ENCODE measurements around the gene VPS13D.

VPS13D gene

DNA sequence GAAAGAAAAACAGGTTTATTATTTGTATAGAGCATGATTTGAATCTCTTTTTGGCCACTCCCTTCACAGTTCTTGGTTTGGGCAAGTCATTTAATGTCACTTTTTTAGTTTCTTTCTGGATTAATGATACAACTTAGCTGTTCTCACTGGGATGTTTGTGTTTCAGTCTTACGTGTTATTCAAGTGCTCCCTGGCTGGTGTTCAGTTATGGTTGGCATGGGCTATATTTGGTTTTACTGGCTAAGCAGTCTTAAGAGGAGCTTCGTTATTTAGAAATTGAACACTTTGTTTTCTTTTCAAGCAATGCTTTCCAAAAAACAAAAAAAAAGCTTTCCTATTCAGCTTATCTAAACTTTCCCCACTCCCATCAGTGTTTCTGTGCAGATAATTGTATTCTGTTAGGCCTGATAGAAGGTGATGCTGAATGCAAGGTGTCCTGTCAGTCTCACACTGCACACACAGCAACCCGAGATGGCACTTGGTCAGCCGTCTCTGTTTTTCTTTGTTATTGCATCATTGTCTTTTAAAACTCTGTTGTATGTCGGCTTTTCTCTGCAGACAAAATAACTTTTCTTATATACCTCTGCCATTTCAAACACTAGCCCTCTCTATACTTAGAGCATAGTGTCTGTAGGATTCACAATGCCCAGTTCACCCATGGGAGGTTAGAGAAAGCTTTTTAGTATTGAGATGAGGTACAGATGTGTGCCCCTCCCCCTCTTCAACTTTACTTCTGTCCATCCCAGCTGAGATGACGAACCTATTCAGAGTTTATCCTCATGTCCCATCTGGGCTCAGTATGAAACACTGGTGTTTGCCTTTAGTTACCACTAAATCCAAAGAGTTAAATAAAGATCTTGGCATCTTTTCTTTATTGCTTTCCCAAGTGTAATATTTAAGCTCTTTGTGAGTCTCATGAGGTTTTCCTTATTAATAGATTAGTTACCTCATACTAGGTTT is 80.2 kb downstream of the VPS13D start:
- H3K27me3 ChIP-seq (ENCODE audit: control insufficient read depth in 1 of 2, insufficient read depth in 1 of 2, low read length in 2 of 2) = no peaks in the 10 kb centered on the region
- no peak overlapping the region for H2BK12ac ChIP-seq (ENCODE audit: low read length in 2 of 2)
- no peak overlapping the region for H3K23ac ChIP-seq (ENCODE audit: low read length in 2 of 2)
- H2BK15ac ChIP-seq (ENCODE audit: low read depth, poor library complexity, severe bottlenecking) = no peak overlapping the region
- no peak overlapping the region for H3K4ac ChIP-seq (ENCODE audit: low read depth in 1 of 2, low read length in 2 of 2)
- 96% methylated on average over 4 of the region's 6 CpGs for WGBS
- DNase-seq = no peak
- no peak overlapping the region for H2BK5ac ChIP-seq (ENCODE audit: low read depth, low read length, poor library complexity, severe bottlenecking)
- H3K4me2 ChIP-seq (ENCODE audit: low read length, poor library complexity, severe bottlenecking) = no peak overlapping the region
- H3K9me3 ChIP-seq (ENCODE audit: control insufficient read depth, low read length) = no peaks in the 10 kb centered on the region
- H3K79me1 ChIP-seq (replicated peaks; ENCODE audit: low read length, poor library complexity, severe bottlenecking) = peaks cover 6% of the 10 kb centered on the region
- peaks cover 37 to 84% of the 10 kb centered on the region in 2 experiments for H3K36me3 ChIP-seq (ENCODE audit: control insufficient read depth in 1 of 2, insufficient read depth in 2 of 2, low read depth in 1 of 2, low read length in 2 of 2)
- no peak overlapping the region for H3K18ac ChIP-seq (ENCODE audit: low read depth in 1 of 2, low read length in 2 of 2)
- H3K9ac ChIP-seq (ENCODE audit: low read length) = peak overlapping the region; percentile 19
- no peak overlapping the region for H3K27ac ChIP-seq (ENCODE audit: low read length, poor library complexity, severe bottlenecking)
- no peak overlapping the region for H3K4me3 ChIP-seq (ENCODE audit: insufficient read depth in 1 of 2, low read depth in 1 of 2, low read length in 2 of 2)
- peaks cover 2% of the 10 kb centered on the region for H3K4me1 ChIP-seq (ENCODE audit: control insufficient read depth, insufficient read depth, low read depth, low read length)
- H2BK120ac ChIP-seq (ENCODE audit: low read depth, low read length) = no peak overlapping the region
- H3K14ac ChIP-seq (ENCODE audit: low read length in 2 of 2) = no peak overlapping the region
- H2AK5ac ChIP-seq (ENCODE audit: low read length, severe bottlenecking) = no peak overlapping the region
- H4K91ac ChIP-seq (ENCODE audit: low read length) = no peak overlapping the region
- no peak overlapping the region for H2AFZ ChIP-seq (ENCODE audit: low read depth, low read length)
- no peak overlapping the region for H4K8ac ChIP-seq (ENCODE audit: low read length)

GRCh38 chr1:12314333-12314903 is 84.6 kb downstream of the VPS13D start:
- no peak overlapping the region for H2AFZ ChIP-seq (ENCODE audit: low read depth, low read length)
- no peak overlapping the region for H4K91ac ChIP-seq (ENCODE audit: low read length)
- H3K23ac ChIP-seq (ENCODE audit: low read length in 2 of 2) = no peak overlapping the region
- no peak overlapping the region for H3K14ac ChIP-seq (ENCODE audit: low read length in 2 of 2)
- H3K4ac ChIP-seq (ENCODE audit: low read depth in 1 of 2, low read length in 2 of 2) = no peak overlapping the region
- no CpG with 5 or more reads among the region's 1 CpG for WGBS
- no peak overlapping the region for H3K4me3 ChIP-seq (ENCODE audit: insufficient read depth in 1 of 2, low read depth in 1 of 2, low read length in 2 of 2)
- no peaks in the 10 kb centered on the region for H3K27me3 ChIP-seq (ENCODE audit: control insufficient read depth in 1 of 2, insufficient read depth in 1 of 2, low read length in 2 of 2)
- peak overlapping the region; percentile 39 for H3K9ac ChIP-seq (ENCODE audit: low read length)
- peak; percentile 20 for DNase-seq
- no peak overlapping the region for H3K27ac ChIP-seq (ENCODE audit: low read length, poor library complexity, severe bottlenecking)
- H2BK15ac ChIP-seq (ENCODE audit: low read depth, poor library complexity, severe bottlenecking) = no peak overlapping the region
- peaks cover 6% of the 10 kb centered on the region for H3K79me1 ChIP-seq (replicated peaks; ENCODE audit: low read length, poor library complexity, severe bottlenecking)
- no peak overlapping the region for H2BK5ac ChIP-seq (ENCODE audit: low read depth, low read length, poor library complexity, severe bottlenecking)
- H3K18ac ChIP-seq (ENCODE audit: low read depth in 1 of 2, low read length in 2 of 2) = no peak overlapping the region
- no peak overlapping the region for H2AK5ac ChIP-seq (ENCODE audit: low read length, severe bottlenecking)
- H3K9me3 ChIP-seq (ENCODE audit: control insufficient read depth, low read length) = no peaks in the 10 kb centered on the region
- H3K4me1 ChIP-seq (ENCODE audit: control insufficient read depth, insufficient read depth, low read depth, low read length) = no peaks in the 10 kb centered on the region
- H2BK12ac ChIP-seq (ENCODE audit: low read length in 2 of 2) = no peak overlapping the region
- peaks cover 26 to 79% of the 10 kb centered on the region in 2 experiments for H3K36me3 ChIP-seq (ENCODE audit: control insufficient read depth in 1 of 2, insufficient read depth in 2 of 2, low read depth in 1 of 2, low read length in 2 of 2)
- no peak overlapping the region for H4K8ac ChIP-seq (ENCODE audit: low read length)
- no peak overlapping the region for H3K4me2 ChIP-seq (ENCODE audit: low read length, poor library complexity, severe bottlenecking)
- no peak overlapping the region for H2BK120ac ChIP-seq (ENCODE audit: low read depth, low read length)

GRCh38 chr1:12315146-12315545 is 85.3 kb downstream of the VPS13D start:
- Histone ChIP-seq H3K9me3 (ENCODE audit: control insufficient read depth, low read length) (no peaks in the 10 kb centered on the region), H3K4ac (ENCODE audit: low read depth in 1 of 2, low read length in 2 of 2) (no peak overlapping the region), H3K4me1 (ENCODE audit: control insufficient read depth, insufficient read depth, low read depth, low read length) (no peaks in the 10 kb centered on the region), H3K36me3 (ENCODE audit: control insufficient read depth in 1 of 2, insufficient read depth in 2 of 2, low read depth in 1 of 2, low read length in 2 of 2) (peaks cover 30 to 79% of the 10 kb centered on the region in 2 experiments), H2BK5ac (ENCODE audit: low read depth, low read length, poor library complexity, severe bottlenecking) (no peak overlapping the region), H3K27me3 (ENCODE audit: control insufficient read depth in 1 of 2, insufficient read depth in 1 of 2, low read length in 2 of 2) (no peaks in the 10 kb centered on the region), H2BK15ac (ENCODE audit: low read depth, poor library complexity, severe bottlenecking) (no peak overlapping the region), H3K27ac (ENCODE audit: low read length, poor library complexity, severe bottlenecking) (no peak overlapping the region), H2BK120ac (ENCODE audit: low read depth, low read length) (no peak overlapping the region), H4K8ac (ENCODE audit: low read length) (no peak overlapping the region), H3K23ac (ENCODE audit: low read length in 2 of 2) (peak overlapping the region in 1 of 2 experiments; percentile 65), H3K18ac (ENCODE audit: low read depth in 1 of 2, low read length in 2 of 2) (no peak overlapping the region), H2AFZ (ENCODE audit: low read depth, low read length) (no peak overlapping the region), H3K79me1 (replicated peaks; ENCODE audit: low read length, poor library complexity, severe bottlenecking) (peaks cover 6% of the 10 kb centered on the region), H2AK5ac (ENCODE audit: low read length, severe bottlenecking) (no peak overlapping the region), H3K14ac (ENCODE audit: low read length in 2 of 2) (no peak overlapping the region), H4K91ac (ENCODE audit: low read length) (no peak overlapping the region), H3K4me2 (ENCODE audit: low read length, poor library complexity, severe bottlenecking) (no peak overlapping the region), H2BK12ac (ENCODE audit: low read length in 2 of 2) (no peak overlapping the region), H3K4me3 (ENCODE audit: insufficient read depth in 1 of 2, low read depth in 1 of 2, low read length in 2 of 2) (no peak overlapping the region), H3K9ac (ENCODE audit: low read length) (peak overlapping the region; percentile 39)
- DNase-seq = no peak
- 90% methylated on average over 2 of the region's 2 CpGs for WGBS

GRCh38 chr1:12316331-12316730 is 86.5 kb downstream of the VPS13D start:
- Histone ChIP-seq H2BK12ac (ENCODE audit: low read length in 2 of 2) (no peak overlapping the region), H3K27me3 (ENCODE audit: control insufficient read depth in 1 of 2, insufficient read depth in 1 of 2, low read length in 2 of 2) (no peaks in the 10 kb centered on the region), H2BK120ac (ENCODE audit: low read depth, low read length) (no peak overlapping the region), H3K14ac (ENCODE audit: low read length in 2 of 2) (no peak overlapping the region), H3K4me3 (ENCODE audit: insufficient read depth in 1 of 2, low read depth in 1 of 2, low read length in 2 of 2) (no peak overlapping the region), H3K4me1 (ENCODE audit: control insufficient read depth, insufficient read depth, low read depth, low read length) (no peaks in the 10 kb centered on the region), H2AFZ (ENCODE audit: low read depth, low read length) (no peak overlapping the region), H3K27ac (ENCODE audit: low read length, poor library complexity, severe bottlenecking) (no peak overlapping the region), H2BK5ac (ENCODE audit: low read depth, low read length, poor library complexity, severe bottlenecking) (no peak overlapping the region), H3K9ac (ENCODE audit: low read length) (peak overlapping the region; percentile 59), H3K9me3 (ENCODE audit: control insufficient read depth, low read length) (no peaks in the 10 kb centered on the region), H3K36me3 (ENCODE audit: control insufficient read depth in 1 of 2, insufficient read depth in 2 of 2, low read depth in 1 of 2, low read length in 2 of 2) (peaks cover 26 to 82% of the 10 kb centered on the region in 2 experiments), H3K79me1 (replicated peaks; ENCODE audit: low read length, poor library complexity, severe bottlenecking) (peaks cover 9% of the 10 kb centered on the region), H3K23ac (ENCODE audit: low read length in 2 of 2) (no peak overlapping the region), H4K91ac (ENCODE audit: low read length) (no peak overlapping the region), H3K4ac (ENCODE audit: low read depth in 1 of 2, low read length in 2 of 2) (no peak overlapping the region), H4K8ac (ENCODE audit: low read length) (no peak overlapping the region), H3K18ac (ENCODE audit: low read depth in 1 of 2, low read length in 2 of 2) (no peak overlapping the region), H3K4me2 (ENCODE audit: low read length, poor library complexity, severe bottlenecking) (no peak overlapping the region), H2AK5ac (ENCODE audit: low read length, severe bottlenecking) (no peak overlapping the region), H2BK15ac (ENCODE audit: low read depth, poor library complexity, severe bottlenecking) (no peak overlapping the region)
- WGBS = 85% methylated on average over 2 of the region's 2 CpGs
- no peak for DNase-seq

Data from mesenchymal stem cell (in vitro differentiated cells and primary cell).